DOHH2 (cell line): ENCODE results near the gene C1orf35.

Source experiments
- EZH2phosphoT487 ChIP-seq: fragments of 200-600 bp; sonication (generic); IDR thresholded peaks from 2 replicates; pipeline ENCODE4 v1.6.1; 2017; ENCODE audit warnings: borderline replicate concordance, mild to moderate bottlenecking, antibody characterized with exemption, low read length, moderate library complexity, mixed read lengths
- TF ChIP-seq, protein P1 (sequence below): fragments of 200-600 bp; sonication (generic); IDR thresholded peaks from one replicate; pipeline ENCODE4 v1.5.1; 2014; ENCODE audit warnings: antibody characterized with exemption, mild to moderate bottlenecking, low read depth, low read length; ENCODE audit not compliant: poor library complexity, severe bottlenecking

DNA sequence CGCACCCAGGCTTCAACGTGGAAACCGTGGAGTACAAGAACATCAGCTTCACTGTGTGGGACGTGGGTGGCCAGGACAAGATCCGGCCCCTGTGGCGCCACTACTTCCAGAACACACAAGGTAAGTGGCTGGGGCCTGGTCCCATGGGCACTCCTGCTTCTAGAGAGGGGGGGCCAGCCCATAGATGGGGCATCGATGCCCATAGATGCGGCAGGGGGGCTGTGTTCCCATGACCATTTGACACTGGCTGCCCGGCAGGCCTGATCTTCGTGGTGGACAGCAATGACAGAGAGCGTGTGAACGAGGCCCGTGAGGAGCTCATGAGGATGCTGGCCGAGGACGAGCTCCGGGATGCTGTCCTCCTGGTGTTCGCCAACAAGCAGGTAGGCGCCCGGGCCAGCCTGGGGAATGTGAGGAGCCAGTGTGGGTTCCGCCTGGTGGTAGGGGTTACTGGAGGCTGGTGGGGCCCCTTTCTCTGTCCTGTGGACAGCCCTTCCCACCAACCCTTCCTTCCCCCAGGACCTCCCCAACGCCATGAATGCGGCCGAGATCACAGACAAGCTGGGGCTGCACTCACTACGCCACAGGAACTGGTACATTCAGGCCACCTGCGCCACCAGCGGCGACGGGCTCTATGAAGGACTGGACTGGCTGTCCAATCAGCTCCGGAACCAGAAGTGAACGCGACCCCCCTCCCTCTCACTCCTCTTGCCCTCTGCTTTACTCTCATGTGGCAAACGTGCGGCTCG is 5.6 kb downstream of the C1orf35 start:
- TF ChIP-seq, protein P1, sequence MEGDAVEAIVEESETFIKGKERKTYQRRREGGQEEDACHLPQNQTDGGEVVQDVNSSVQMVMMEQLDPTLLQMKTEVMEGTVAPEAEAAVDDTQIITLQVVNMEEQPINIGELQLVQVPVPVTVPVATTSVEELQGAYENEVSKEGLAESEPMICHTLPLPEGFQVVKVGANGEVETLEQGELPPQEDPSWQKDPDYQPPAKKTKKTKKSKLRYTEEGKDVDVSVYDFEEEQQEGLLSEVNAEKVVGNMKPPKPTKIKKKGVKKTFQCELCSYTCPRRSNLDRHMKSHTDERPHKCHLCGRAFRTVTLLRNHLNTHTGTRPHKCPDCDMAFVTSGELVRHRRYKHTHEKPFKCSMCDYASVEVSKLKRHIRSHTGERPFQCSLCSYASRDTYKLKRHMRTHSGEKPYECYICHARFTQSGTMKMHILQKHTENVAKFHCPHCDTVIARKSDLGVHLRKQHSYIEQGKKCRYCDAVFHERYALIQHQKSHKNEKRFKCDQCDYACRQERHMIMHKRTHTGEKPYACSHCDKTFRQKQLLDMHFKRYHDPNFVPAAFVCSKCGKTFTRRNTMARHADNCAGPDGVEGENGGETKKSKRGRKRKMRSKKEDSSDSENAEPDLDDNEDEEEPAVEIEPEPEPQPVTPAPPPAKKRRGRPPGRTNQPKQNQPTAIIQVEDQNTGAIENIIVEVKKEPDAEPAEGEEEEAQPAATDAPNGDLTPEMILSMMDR: no peak
- TF ChIP-seq EZH2phosphoT487: no peak
